SK-N-SH (cell line): ENCODE data around the gene CHD9. TPM values are rescaled to one million over a fixed set of nuclear protein-coding genes. Genes with fewer than 3 reads are reported as not detected.

ENCODE experiments used
- CTCF ChIA-PET: fragments of 300-600, 350-600 bp; formaldehyde crosslinking; extraction: SDS; loops from one replicate; lab custom pipeline; 2021; lab: Yijun Ruan, JAX
- POLR2A ChIA-PET: fragments of 350-600 bp; sonication (Branson Sonifier 250); formaldehyde crosslinking; extraction: SDS; loops from one replicate; lab custom pipeline; 2020; ENCODE audit warnings: antibody characterized with exemption, inconsistent platforms; lab: Yijun Ruan, JAX
- DNase-seq: peaks from one replicate; pipeline ENCODE4 v3.0.0; 2012
- H2AFZ ChIP-seq: fragments of 200-600 bp; sonication (generic); 2 replicates; pipeline ENCODE4 v1.8.1; 2016; ENCODE audit warnings: antibody characterized with exemption, mild to moderate bottlenecking, low read depth
- H3F3A ChIP-seq: fragments of 200-600 bp; sonication (generic); replicated peaks from 2 replicates; pipeline ENCODE3; 2016; ENCODE audit warnings: antibody characterized with exemption, mild to moderate bottlenecking; ENCODE audit not compliant: insufficient read depth
- H3K27ac ChIP-seq, 2 experiments: fragments of 200-500 bp in 1 of 2; fragments of 200-600 bp in 1 of 2; sonication (Bioruptor generic) in 1 of 2; sonication (generic), shearing (Covaris generic) in 1 of 2; 2 replicates each; pipeline versions ENCODE4 v1.5.1 to v1.6.1; 2014 to 2016; ENCODE audit warnings: low read depth in 2 of 2, inconsistent platforms in 1 of 2, low read length in 1 of 2, mild to moderate bottlenecking in 1 of 2, mixed read lengths in 1 of 2
- H3K27me3 ChIP-seq: fragments of 200-600 bp; sonication (generic), shearing (Covaris generic); 2 replicates; pipeline ENCODE4 v1.6.1; 2016; ENCODE audit warnings: mixed run types; ENCODE audit not compliant: insufficient read depth
- H3K36me3 ChIP-seq, 2 experiments: fragments of 200-500 bp in 1 of 2; fragments of 200-600 bp in 1 of 2; sonication (Bioruptor generic) in 1 of 2; sonication (generic) in 1 of 2; replicated peaks in 1 of 2; 2 replicates each; pipeline versions ENCODE3 to v1.5.1; 2014 to 2016; ENCODE audit warnings: low read length in 1 of 2, mild to moderate bottlenecking in 1 of 2; ENCODE audit not compliant: insufficient read depth in 2 of 2, control insufficient read depth in 1 of 2
- H3K4me1 ChIP-seq, 2 experiments: fragments of 200-500 bp in 1 of 2; fragments of 200-600 bp in 1 of 2; sonication (Bioruptor generic) in 1 of 2; sonication (generic), shearing (Covaris generic) in 1 of 2; 2 replicates each; pipeline versions ENCODE4 v1.5.1 to v1.6.1; 2014 to 2016; ENCODE audit warnings: low read depth in 1 of 2, low read length in 1 of 2, mixed run types in 1 of 2; ENCODE audit not compliant: insufficient read depth in 2 of 2, control insufficient read depth in 1 of 2
- H3K4me2 ChIP-seq: fragments of 200-600 bp; sonication (generic), shearing (Covaris generic); 2 replicates; pipeline ENCODE4 v1.6.1; 2017; ENCODE audit warnings: mixed run types
- H3K4me3 ChIP-seq, 2 experiments: fragments of 200-500 bp in 1 of 2; fragments of 200-600 bp in 1 of 2; sonication (Bioruptor generic) in 1 of 2; sonication (generic), shearing (Covaris generic) in 1 of 2; 2 replicates each; pipeline versions ENCODE4 v1.5.1 to v1.8.1; 2014 to 2016; ENCODE audit warnings: low read depth in 2 of 2, inconsistent platforms in 1 of 2, low read length in 1 of 2, mild to moderate bottlenecking in 1 of 2, mixed read lengths in 1 of 2, moderate library complexity in 1 of 2
- H3K79me2 ChIP-seq: fragments of 200-600 bp; sonication (generic); 2 replicates; pipeline ENCODE4 v1.8.1; 2017; ENCODE audit warnings: mild to moderate bottlenecking; ENCODE audit not compliant: insufficient read depth
- H3K9ac ChIP-seq: fragments of 200-600 bp; sonication (generic); 2 replicates; pipeline ENCODE4 v1.6.1; 2017; ENCODE audit warnings: mixed run types
- H3K9me2 ChIP-seq: fragments of 200-600 bp; sonication (generic); 2 replicates; pipeline ENCODE4 v1.6.1; 2017; ENCODE audit warnings: mixed run types
- H3K9me3 ChIP-seq: fragments of 200-600 bp; sonication (generic); 2 replicates; pipeline ENCODE4 v1.6.1; 2017; ENCODE audit warnings: mixed run types, mild to moderate bottlenecking, moderate library complexity
- H4K20me1 ChIP-seq: fragments of 200-600 bp; sonication (generic); 2 replicates; pipeline ENCODE4 v1.6.1; 2017; ENCODE audit warnings: mild to moderate bottlenecking, mixed run types; ENCODE audit not compliant: insufficient read depth
- CHD2 ChIP-seq: fragments of 150-350 bp; IDR thresholded peaks from 2 replicates; pipeline ENCODE4 v1.6.1; 2018; ENCODE audit warnings: low read length; ENCODE audit not compliant: partially characterized antibody
- GATA2 ChIP-seq: sonication (generic); formaldehyde crosslinking; IDR thresholded peaks from 2 replicates; pipeline ENCODE4 v1.5.0; 2020; ENCODE audit warnings: mild to moderate bottlenecking, missing genetic modification reagents
- JUND ChIP-seq: IDR thresholded peaks from 2 replicates; pipeline ENCODE4 v1.4.0; 2012
- MAX ChIP-seq: IDR thresholded peaks from 2 replicates; pipeline ENCODE4 v1.4.0; 2012; ENCODE audit warnings: low read depth
- MEF2A ChIP-seq: IDR thresholded peaks from 2 replicates; pipeline ENCODE4 v1.4.0; 2012; ENCODE audit warnings: low read depth, borderline replicate concordance
- MXI1 ChIP-seq: IDR thresholded peaks from 2 replicates; pipeline ENCODE4 v1.6.1; 2012; ENCODE audit warnings: mild to moderate bottlenecking, low read depth, low read length, improper control_type of control experiment
- NFIC ChIP-seq: IDR thresholded peaks from 2 replicates; pipeline ENCODE4 v1.4.0; 2012; ENCODE audit warnings: borderline replicate concordance
- RCOR1 ChIP-seq: fragments of 150-350 bp; IDR thresholded peaks from 2 replicates; pipeline ENCODE4 v1.6.1; 2017; ENCODE audit warnings: antibody characterized with exemption, low read length
- RFX5 ChIP-seq: IDR thresholded peaks from 2 replicates; pipeline ENCODE4 v1.6.1; 2012; ENCODE audit warnings: mild to moderate bottlenecking, improper control_type of control experiment, low read length
- RXRA ChIP-seq: IDR thresholded peaks from 2 replicates; pipeline ENCODE4 v1.4.0; 2012; ENCODE audit warnings: low read depth, mild to moderate bottlenecking, borderline replicate concordance
- SIN3A ChIP-seq: IDR thresholded peaks from 2 replicates; pipeline ENCODE4 v1.6.1; 2012; ENCODE audit warnings: low read depth, mild to moderate bottlenecking, low read length, moderate library complexity, borderline replicate concordance
- SMC3 ChIP-seq: IDR thresholded peaks from 2 replicates; pipeline ENCODE4 v1.6.1; 2012; ENCODE audit warnings: low read depth, low read length, improper control_type of control experiment
- TAF1 ChIP-seq: IDR thresholded peaks from 2 replicates; pipeline ENCODE4 v1.6.1; 2012; ENCODE audit warnings: low read depth, mild to moderate bottlenecking, low read length, moderate library complexity, borderline replicate concordance
- TCF12 ChIP-seq: IDR thresholded peaks from 2 replicates; pipeline ENCODE4 v1.4.0; 2012
- TEAD4 ChIP-seq: IDR thresholded peaks from 2 replicates; pipeline ENCODE4 v1.4.0; 2012; ENCODE audit warnings: mild to moderate bottlenecking, borderline replicate concordance; ENCODE audit not compliant: insufficient read depth
- USF1 ChIP-seq: IDR thresholded peaks from 2 replicates; pipeline ENCODE4 v1.4.0; 2012; ENCODE audit warnings: low read depth, borderline replicate concordance
- USF2 ChIP-seq: fragments of 150-350 bp; IDR thresholded peaks from 2 replicates; pipeline ENCODE4 v1.6.1; 2017; ENCODE audit warnings: antibody characterized with exemption, low read length, low read depth, borderline replicate concordance
- WGBS: methylation state at CpG from one replicate; pipeline ENCODE4 v1.1.6; 2017; ENCODE audit warnings: low lambda C conversion rate; 5-methylcytosine and 5-hydroxymethylcytosine counted together
- polyA plus RNA-seq, 3 experiments: library from polyadenylated mRNA; depleted of rRNA; stranded (reverse); fragments of >200 nt; gene quantifications; 2 replicates each; pipeline ENCODE4 v1.2.3, GENCODE V29; 2012
- TF ChIP-seq, protein P1 (sequence below): IDR thresholded peaks from 2 replicates; pipeline ENCODE4 v1.4.0; 2012; ENCODE audit warnings: low read depth, borderline replicate concordance
- TF ChIP-seq, protein P2 (sequence below): fragments of 150-350 bp; IDR thresholded peaks from 2 replicates; pipeline ENCODE4 v1.6.1; 2016; ENCODE audit warnings: mild to moderate bottlenecking, low read depth, low read length

The CHD9 gene
- polyA plus RNA-seq, 1 of the 3 experiments (the other 2 are of a cell fraction) = 6.2 TPM

- Histone ChIP-seq H3K9me3 (no peaks in the 10 kb centered on the region), H3K4me3 (no peak overlapping the region), H3K27me3 (no peaks in the 10 kb centered on the region), H3K79me2 (no peaks in the 10 kb centered on the region), H3K4me1 (no peaks in the 10 kb centered on the region), H3K9ac (no peak overlapping the region), H3K4me2 (no peak overlapping the region), H3K9me2 (no peaks in the 10 kb centered on the region), H3F3A (peaks cover 10% of the 10 kb centered on the region), H3K27ac (no peak overlapping the region), H3K36me3 (peaks cover 72 to 92% of the 10 kb centered on the region in 2 experiments), H2AFZ (no peak overlapping the region), H4K20me1 (no peaks in the 10 kb centered on the region)
- 95% methylated on average over 3 of the region's 3 CpGs for WGBS
- TF ChIP-seq RFX5 (no peak), NFIC (no peak), TCF12 (no peak), TEAD4 (no peak), USF2 (no peak), USF1 (no peak), SIN3A (no peak), MAX (no peak), RCOR1 (no peak), CHD2 (no peak)
- TF ChIP-seq, protein P1, sequence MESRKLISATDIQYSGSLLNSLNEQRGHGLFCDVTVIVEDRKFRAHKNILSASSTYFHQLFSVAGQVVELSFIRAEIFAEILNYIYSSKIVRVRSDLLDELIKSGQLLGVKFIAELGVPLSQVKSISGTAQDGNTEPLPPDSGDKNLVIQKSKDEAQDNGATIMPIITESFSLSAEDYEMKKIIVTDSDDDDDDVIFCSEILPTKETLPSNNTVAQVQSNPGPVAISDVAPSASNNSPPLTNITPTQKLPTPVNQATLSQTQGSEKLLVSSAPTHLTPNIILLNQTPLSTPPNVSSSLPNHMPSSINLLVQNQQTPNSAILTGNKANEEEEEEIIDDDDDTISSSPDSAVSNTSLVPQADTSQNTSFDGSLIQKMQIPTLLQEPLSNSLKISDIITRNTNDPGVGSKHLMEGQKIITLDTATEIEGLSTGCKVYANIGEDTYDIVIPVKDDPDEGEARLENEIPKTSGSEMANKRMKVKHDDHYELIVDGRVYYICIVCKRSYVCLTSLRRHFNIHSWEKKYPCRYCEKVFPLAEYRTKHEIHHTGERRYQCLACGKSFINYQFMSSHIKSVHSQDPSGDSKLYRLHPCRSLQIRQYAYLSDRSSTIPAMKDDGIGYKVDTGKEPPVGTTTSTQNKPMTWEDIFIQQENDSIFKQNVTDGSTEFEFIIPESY = no peak
- TF ChIP-seq, protein P2, sequence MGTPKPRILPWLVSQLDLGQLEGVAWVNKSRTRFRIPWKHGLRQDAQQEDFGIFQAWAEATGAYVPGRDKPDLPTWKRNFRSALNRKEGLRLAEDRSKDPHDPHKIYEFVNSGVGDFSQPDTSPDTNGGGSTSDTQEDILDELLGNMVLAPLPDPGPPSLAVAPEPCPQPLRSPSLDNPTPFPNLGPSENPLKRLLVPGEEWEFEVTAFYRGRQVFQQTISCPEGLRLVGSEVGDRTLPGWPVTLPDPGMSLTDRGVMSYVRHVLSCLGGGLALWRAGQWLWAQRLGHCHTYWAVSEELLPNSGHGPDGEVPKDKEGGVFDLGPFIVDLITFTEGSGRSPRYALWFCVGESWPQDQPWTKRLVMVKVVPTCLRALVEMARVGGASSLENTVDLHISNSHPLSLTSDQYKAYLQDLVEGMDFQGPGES = no peak
- CTCF ChIA-PET = no interaction called here
- no peak for DNase-seq
- POLR2A ChIA-PET = no interaction called here
Observed at GRCh38 chr16:53309457-53309856, 254.7 kb downstream of the CHD9 start.

DNA sequence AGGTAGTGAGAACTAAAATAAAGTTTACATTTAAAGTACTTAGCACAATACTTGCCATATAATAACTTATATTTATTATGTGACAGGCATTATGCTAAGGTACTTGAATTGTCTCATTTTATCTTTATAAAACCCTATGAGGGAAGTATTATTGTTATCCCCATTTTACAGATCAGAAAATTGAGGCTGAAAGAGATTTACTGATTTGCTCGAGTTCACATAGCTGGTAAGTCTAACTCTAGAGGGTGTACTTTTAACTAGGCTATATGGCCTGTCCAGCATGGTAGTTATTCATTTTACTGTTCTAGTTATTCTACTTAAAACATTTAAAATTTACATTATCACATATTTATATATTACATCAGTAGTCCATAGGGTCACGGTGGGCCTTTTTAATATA is 266.2 kb downstream of the CHD9 start:
- no peaks in the 10 kb centered on the region for H3K9me3 ChIP-seq
- 98% methylated on average over 2 of the region's 2 CpGs for WGBS
- CTCF ChIA-PET = no interaction called here
- no peaks in the 10 kb centered on the region for H3K4me1 ChIP-seq
- H2AFZ ChIP-seq = no peak overlapping the region
- POLR2A ChIA-PET = no interaction called here
- H3K9me2 ChIP-seq = no peaks in the 10 kb centered on the region; the same call in 1 of the 2 replicates
- no peak overlapping the region for H3K4me3 ChIP-seq
- H3K4me2 ChIP-seq = no peak overlapping the region
- H4K20me1 ChIP-seq = no peaks in the 10 kb centered on the region
- no peak overlapping the region for H3K27ac ChIP-seq
- no peaks in the 10 kb centered on the region for H3K79me2 ChIP-seq
- no peak for DNase-seq
- peaks cover 77 to 94% of the 10 kb centered on the region in 2 experiments for H3K36me3 ChIP-seq
- no peak overlapping the region for H3K9ac ChIP-seq
- no peaks in the 10 kb centered on the region for H3K27me3 ChIP-seq
- peaks cover 6% of the 10 kb centered on the region for H3F3A ChIP-seq
- no peak for TF ChIP-seq JUND
- TF ChIP-seq NFIC = no peak
- TF ChIP-seq, protein P2 = no peak
- no peak for TF ChIP-seq MXI1
- no peak for TF ChIP-seq RXRA
- TF ChIP-seq USF2 = no peak
- no peak for TF ChIP-seq SMC3
- TF ChIP-seq GATA2 = no peak
- no peak for TF ChIP-seq TAF1
- no peak for TF ChIP-seq TCF12
- TF ChIP-seq MEF2A = no peak
- no peak for TF ChIP-seq USF1
- no peak for TF ChIP-seq CHD2
